Measurements from ENCODE around the gene SIDT2.

- TF ChIP-seq CTCF (IDR thresholded peaks at IDR 0.05), result no peak
- TF ChIP-seq POLR2A (IDR thresholded peaks at IDR 0.05), result no peak
Observed at GRCh38 chr11:117177534-117178209, 871 bp upstream of the SIDT2 start.
